Germinal center (tissue), 1 donor: ENCODE data around the gene DNAAF3.
"Not testable (repeated sequence)": the region's sequence is repeated elsewhere in the genome, so short reads cannot be mapped to it uniquely, and the experiment has no call there.

Experiments
- DNase-seq: peaks from one replicate; pipeline ENCODE4 v3.0.0; 2012; ENCODE audit warnings: mixed read lengths, low spot score

The DNAAF3 gene

GRCh38 chr19:55166530-55167268 is at the start of gene DNAAF3:
DNAAF3 (minus strand) TSS chr19:55166613; CDS start chr19:55166413, 200 bp downstream.
- peak; percentile 99 for DNase-seq

- no peak for DNase-seq
Observed at GRCh38 chr19:55213547-55213946, 47.1 kb upstream of the DNAAF3 start.

- peak; percentile 37 for DNase-seq
Observed at GRCh38 chr19:55212447-55212846, 46.0 kb upstream of the DNAAF3 start.

GRCh38 chr19:55209693-55210472 is 43.5 kb upstream of the DNAAF3 start:
- DNase-seq, result no peak

- DNase-seq, result no peak
Observed at GRCh38 chr19:55208880-55209692, 42.7 kb upstream of the DNAAF3 start, which contains the start of gene PTPRH. PTPRH (minus strand) TSS chr19:55209501; CDS start chr19:55209433, 68 bp downstream.

GRCh38 chr19:55206664-55207500 is 40.5 kb upstream of the DNAAF3 start:
- no peak for DNase-seq

- DNase-seq, result not testable (repeated sequence)
Observed at GRCh38 chr19:55202199-55202598, 35.8 kb upstream of the DNAAF3 start.

GRCh38 chr19:55199620-55200204 is 33.3 kb upstream of the DNAAF3 start:
- no peak for DNase-seq

- no peak for DNase-seq
Observed at GRCh38 chr19:55198651-55199050, 32.2 kb upstream of the DNAAF3 start.

GRCh38 chr19:55197528-55197927 is 31.1 kb upstream of the DNAAF3 start:
- no peak for DNase-seq

- no peak for DNase-seq
Observed at GRCh38 chr19:55196803-55197202, 30.4 kb upstream of the DNAAF3 start.

- DNase-seq, result no peak
Observed at GRCh38 chr19:55193481-55193880, 27.1 kb upstream of the DNAAF3 start.

GRCh38 chr19:55189403-55189835 is 23.0 kb upstream of the DNAAF3 start:
- DNase-seq, result no peak

- no peak for DNase-seq
Observed at GRCh38 chr19:55188625-55189024, 22.2 kb upstream of the DNAAF3 start.

GRCh38 chr19:55186080-55186479 is 19.7 kb upstream of the DNAAF3 start:
- DNase-seq, result no peak

- DNase-seq, result no peak
Observed at GRCh38 chr19:55181740-55182139, 15.3 kb upstream of the DNAAF3 start.

GRCh38 chr19:55179606-55180484 is 13.4 kb upstream of the DNAAF3 start, which contains the start of gene SYT5:
SYT5 (minus strand) TSS chr19:55180289; CDS start chr19:55179041, 1,248 bp downstream.
- DNase-seq, result peak; percentile 79

- peak; percentile 93 for DNase-seq
Observed at GRCh38 chr19:55178781-55179599, 12.6 kb upstream of the DNAAF3 start.

GRCh38 chr19:55176076-55176475 is 9.7 kb upstream of the DNAAF3 start:
- DNase-seq, result no peak
